Memory B cell (primary cell): ENCODE measurements around the gene C2CD3.

Experiments
- ATAC-seq: fragments of 150-1000 bp; cut with Tn5 transposase; 2 replicates; pipeline ENCODE4 v1.10.0; 2021; ENCODE audit warnings: low read depth, mild to moderate bottlenecking, moderate library complexity
- DNase-seq, 2 donors: peaks; one replicate each; pipeline ENCODE4 v3.0.0; 2022; ENCODE audit warnings: low spot score in 2 of 2
- H3K27ac Mint-ChIP-seq: one replicate; pipeline ENCODE4 v1.8.0; 2022; ENCODE audit warnings: mild to moderate bottlenecking, moderate library complexity, mixed read lengths
- H3K27me3 Mint-ChIP-seq: one replicate; pipeline ENCODE4 v1.8.0; 2022; ENCODE audit warnings: mixed read lengths
- H3K36me3 Mint-ChIP-seq: one replicate; pipeline ENCODE4 v1.8.0; 2022; ENCODE audit warnings: mild to moderate bottlenecking, mixed read lengths
- H3K4me1 Mint-ChIP-seq: one replicate; pipeline ENCODE4 v1.8.0; 2022; ENCODE audit warnings: mixed read lengths
- H3K4me3 Mint-ChIP-seq: one replicate; pipeline ENCODE4 v1.8.0; 2022; ENCODE audit warnings: mild to moderate bottlenecking, moderate library complexity, mixed read lengths
- H3K9me3 Mint-ChIP-seq: one replicate; pipeline ENCODE4 v1.8.0; 2022; ENCODE audit warnings: mixed read lengths

Gene C2CD3

GRCh38 chr11:74182635-74183034 lies 11.8 kb upstream of the C2CD3 start:
- H3K36me3 Mint-ChIP-seq, result peaks cover 14% of the 10 kb centered on the region
- ATAC-seq (no peak), DNase-seq (no peak)
- H3K4me1 Mint-ChIP-seq, result peaks cover 12% of the 10 kb centered on the region
- no peak overlapping the region for H3K4me3 Mint-ChIP-seq
- H3K27ac Mint-ChIP-seq, result no peak overlapping the region
- no peaks in the 10 kb centered on the region for H3K9me3 Mint-ChIP-seq
- H3K27me3 Mint-ChIP-seq, result no peaks in the 10 kb centered on the region

DNA sequence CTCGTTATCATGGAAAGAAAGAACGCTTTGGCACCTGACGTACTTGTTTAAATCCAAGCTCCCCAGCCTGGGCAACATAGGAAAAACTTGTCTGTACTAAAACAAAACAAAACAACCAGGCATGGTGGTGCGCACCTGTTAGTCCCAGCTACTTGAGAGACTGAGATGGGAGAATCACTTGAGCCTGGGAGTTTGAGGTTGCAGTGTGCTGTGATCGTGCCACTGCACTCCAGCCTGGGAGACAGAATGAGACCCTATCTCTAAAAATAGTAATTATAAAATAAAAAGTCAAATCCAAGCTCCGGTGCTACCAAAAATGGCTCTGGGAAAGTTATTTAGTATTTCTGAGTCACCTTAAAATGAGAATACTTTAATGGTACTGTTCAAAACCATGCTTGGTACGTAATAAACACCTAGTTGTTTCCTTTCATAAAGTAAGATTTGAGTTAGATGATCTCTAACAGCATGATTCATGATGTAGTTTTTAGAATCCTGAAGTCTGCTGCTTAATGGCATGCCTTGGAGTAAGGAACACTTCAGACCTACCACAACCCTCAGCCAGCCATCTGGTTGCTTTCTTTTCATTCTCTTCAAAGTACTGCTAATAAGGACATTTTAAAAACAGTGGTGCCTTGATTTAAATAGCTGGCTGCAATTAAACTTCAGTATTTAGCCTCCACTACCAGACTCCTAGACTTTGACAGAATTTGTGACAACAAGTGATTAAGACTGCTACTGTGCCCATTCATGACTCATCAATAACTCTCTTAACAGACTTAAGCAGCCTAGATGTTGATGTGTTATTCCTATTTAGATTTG lies 8.6 kb upstream of the C2CD3 start:
- Mint-ChIP-seq H3K4me1 (peaks cover 10% of the 10 kb centered on the region), H3K27me3 (no peaks in the 10 kb centered on the region), H3K27ac (no peak overlapping the region), H3K9me3 (no peaks in the 10 kb centered on the region), H3K4me3 (no peak overlapping the region), H3K36me3 (peaks cover 11% of the 10 kb centered on the region)
- ATAC-seq, result no peak
- DNase-seq, result no peak

GRCh38 chr11:74175920-74176319 lies 5.1 kb upstream of the C2CD3 start:
- DNase-seq, result no peak
- Mint-ChIP-seq H3K4me1 (peaks cover 8% of the 10 kb centered on the region), H3K27me3 (no peaks in the 10 kb centered on the region), H3K36me3 (peaks cover 6% of the 10 kb centered on the region), H3K4me3 (no peak overlapping the region), H3K27ac (no peak overlapping the region), H3K9me3 (no peaks in the 10 kb centered on the region)
- no peak for ATAC-seq

GRCh38 chr11:74171997-74172396 lies 1.2 kb upstream of the C2CD3 start:
- no peaks in the 10 kb centered on the region for H3K9me3 Mint-ChIP-seq
- H3K4me1 Mint-ChIP-seq, result peaks cover 5% of the 10 kb centered on the region
- ATAC-seq, result no peak
- no peaks in the 10 kb centered on the region for H3K27me3 Mint-ChIP-seq
- no peak overlapping the region for H3K27ac Mint-ChIP-seq
- DNase-seq, result no peak
- H3K4me3 Mint-ChIP-seq, result no peak overlapping the region
- H3K36me3 Mint-ChIP-seq, result peaks cover 2% of the 10 kb centered on the region

DNA sequence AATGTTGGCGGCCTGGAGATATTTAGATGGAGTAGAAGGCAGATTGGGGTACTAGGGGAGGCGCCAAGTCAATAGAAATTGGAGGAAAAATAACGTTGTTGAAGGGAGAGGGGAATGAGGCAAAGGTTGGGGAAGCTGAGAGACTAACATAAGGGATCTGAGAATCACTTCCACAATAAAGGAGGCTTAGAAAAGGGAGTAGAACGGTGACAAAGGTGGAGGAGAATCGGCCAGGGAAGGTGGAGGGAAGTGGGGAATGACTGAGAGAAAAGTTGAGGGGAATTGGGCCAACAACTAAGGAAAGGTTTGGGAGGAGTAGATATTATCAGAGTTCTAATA lies 797 bp upstream of the C2CD3 start:
- no peaks in the 10 kb centered on the region for H3K9me3 Mint-ChIP-seq
- peaks cover 5% of the 10 kb centered on the region for H3K4me1 Mint-ChIP-seq
- peaks cover 5% of the 10 kb centered on the region for H3K36me3 Mint-ChIP-seq
- DNase-seq (no peak), ATAC-seq (no peak)
- H3K27me3 Mint-ChIP-seq, result no peaks in the 10 kb centered on the region
- H3K27ac Mint-ChIP-seq, result no peak overlapping the region
- no peak overlapping the region for H3K4me3 Mint-ChIP-seq

- H3K27me3 Mint-ChIP-seq, result no peaks in the 10 kb centered on the region
- H3K4me1 Mint-ChIP-seq, result peaks cover 5% of the 10 kb centered on the region
- H3K4me3 Mint-ChIP-seq, result no peak overlapping the region
- H3K9me3 Mint-ChIP-seq, result no peaks in the 10 kb centered on the region
- ATAC-seq (no peak), DNase-seq (no peak)
- H3K27ac Mint-ChIP-seq, result no peak overlapping the region
- H3K36me3 Mint-ChIP-seq, result peaks cover 7% of the 10 kb centered on the region
Observed at GRCh38 chr11:74169738-74170458, 904 bp downstream of the C2CD3 start.

DNA sequence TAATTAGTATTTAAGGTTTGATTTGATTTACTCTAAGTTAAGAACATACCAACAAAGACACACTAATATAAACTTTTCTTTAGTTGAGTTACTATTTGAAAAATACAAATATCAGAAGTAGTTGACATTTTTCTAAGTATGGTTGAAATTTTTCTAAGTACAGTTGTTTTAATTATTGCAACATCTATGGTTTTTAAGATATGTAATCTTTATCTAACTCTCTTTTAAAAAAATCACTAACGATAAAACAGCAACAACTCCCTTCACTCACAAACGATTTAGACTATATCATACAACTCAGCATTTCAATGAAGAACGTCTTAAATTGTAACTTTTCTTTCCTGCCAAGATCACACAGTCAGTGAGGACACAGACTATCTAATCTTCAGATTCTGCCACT lies 2.0 kb downstream of the C2CD3 start:
- Mint-ChIP-seq H3K4me3 (no peak overlapping the region), H3K4me1 (peaks cover 2% of the 10 kb centered on the region), H3K27me3 (no peaks in the 10 kb centered on the region), H3K36me3 (peaks cover 14% of the 10 kb centered on the region), H3K27ac (no peak overlapping the region), H3K9me3 (no peaks in the 10 kb centered on the region)
- ATAC-seq (no peak), DNase-seq (no peak)

- Mint-ChIP-seq H3K9me3 (no peaks in the 10 kb centered on the region), H3K27me3 (no peaks in the 10 kb centered on the region), H3K27ac (no peak overlapping the region), H3K36me3 (peaks cover 30% of the 10 kb centered on the region), H3K4me3 (no peak overlapping the region), H3K4me1 (peaks cover 17% of the 10 kb centered on the region)
- no peak for DNase-seq
- no peak for ATAC-seq
Observed at GRCh38 chr11:74162681-74163467, 7.9 kb downstream of the C2CD3 start.

DNA sequence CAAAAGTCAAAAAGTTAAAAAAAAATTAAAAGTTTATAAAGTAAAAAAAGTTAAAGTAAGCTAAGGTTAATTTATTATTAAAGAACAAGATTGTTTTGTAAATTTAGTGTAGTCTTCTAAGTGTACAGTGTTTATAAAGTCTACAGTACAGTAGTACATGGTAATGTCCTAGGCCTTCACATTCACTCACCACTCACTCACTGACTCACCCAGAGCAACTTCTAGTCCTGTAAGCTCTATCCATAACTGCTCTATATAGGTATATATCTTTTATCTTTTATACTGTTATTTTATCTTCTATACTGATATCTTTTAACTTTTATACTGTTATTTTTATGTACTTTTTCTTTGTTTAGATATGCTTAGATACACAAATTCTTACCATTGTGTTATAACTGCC lies 11.2 kb downstream of the C2CD3 start:
- Mint-ChIP-seq H3K9me3 (no peaks in the 10 kb centered on the region), H3K4me3 (no peak overlapping the region), H3K27ac (no peak overlapping the region), H3K27me3 (no peaks in the 10 kb centered on the region), H3K36me3 (peaks cover 27% of the 10 kb centered on the region), H3K4me1 (peaks cover 19% of the 10 kb centered on the region)
- ATAC-seq, result no peak
- DNase-seq, result no peak

DNA sequence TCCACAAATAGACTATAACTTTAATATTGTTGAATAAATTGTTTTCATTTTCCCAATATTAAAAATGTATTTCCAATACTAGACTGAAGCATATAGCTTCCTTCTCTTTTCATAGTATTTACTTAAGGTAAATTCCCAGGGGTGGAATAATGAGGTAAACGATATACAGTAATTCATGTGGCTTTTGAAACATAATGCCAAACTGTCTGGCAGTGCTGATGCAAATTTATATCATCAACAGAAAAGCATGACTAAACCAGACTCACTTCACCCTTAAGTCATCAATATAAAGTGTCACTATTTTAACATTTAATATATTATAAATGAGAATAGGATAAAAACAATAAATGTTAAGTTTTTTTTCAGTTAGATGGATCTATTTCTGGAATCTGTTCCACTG lies 13.6 kb downstream of the C2CD3 start:
- Mint-ChIP-seq H3K4me1 (peaks cover 14% of the 10 kb centered on the region), H3K36me3 (peaks cover 27% of the 10 kb centered on the region), H3K4me3 (no peak overlapping the region), H3K27me3 (no peaks in the 10 kb centered on the region), H3K27ac (no peak overlapping the region), H3K9me3 (peaks cover 4% of the 10 kb centered on the region)
- ATAC-seq, result no peak
- DNase-seq, result no peak

DNA sequence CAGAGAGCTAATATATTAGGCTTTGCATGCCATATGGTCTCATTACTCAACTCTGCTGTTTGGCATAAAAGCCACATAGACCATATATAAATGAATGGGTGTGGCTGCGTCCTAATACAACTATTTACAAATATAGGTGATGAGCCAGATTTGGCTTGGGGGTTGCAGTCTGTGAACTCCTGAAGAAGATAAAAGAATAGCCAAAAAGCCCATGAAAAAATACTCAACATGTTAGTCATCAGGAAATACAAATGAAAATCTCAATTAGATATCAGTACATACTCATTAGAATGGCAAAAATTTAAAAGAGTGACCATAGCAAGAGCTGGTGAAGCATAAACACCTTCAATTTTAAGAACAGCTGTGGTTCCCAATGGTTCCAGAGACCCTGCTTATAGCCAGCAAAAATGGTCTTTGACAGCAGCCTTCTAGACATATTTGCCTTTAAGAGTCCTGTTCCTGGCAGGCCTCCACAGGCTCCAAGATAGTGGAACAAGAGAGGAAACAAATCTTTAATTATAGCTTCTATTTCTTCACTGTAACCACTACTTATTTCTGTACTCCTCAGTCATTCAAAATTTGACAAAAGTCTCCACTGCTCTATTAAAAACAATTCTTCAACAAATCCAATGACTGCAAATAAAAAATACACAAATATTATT lies 16.1 kb downstream of the C2CD3 start:
- no peak for DNase-seq
- no peak overlapping the region for H3K4me3 Mint-ChIP-seq
- H3K4me1 Mint-ChIP-seq, result peaks cover 8% of the 10 kb centered on the region
- no peak overlapping the region for H3K27ac Mint-ChIP-seq
- no peaks in the 10 kb centered on the region for H3K27me3 Mint-ChIP-seq
- ATAC-seq, result no peak
- peaks cover 21% of the 10 kb centered on the region for H3K36me3 Mint-ChIP-seq
- H3K9me3 Mint-ChIP-seq, result peaks cover 4% of the 10 kb centered on the region

- no peak overlapping the region for H3K4me3 Mint-ChIP-seq
- H3K27me3 Mint-ChIP-seq, result no peaks in the 10 kb centered on the region
- H3K36me3 Mint-ChIP-seq, result peaks cover 27% of the 10 kb centered on the region
- H3K9me3 Mint-ChIP-seq, result peaks cover 4% of the 10 kb centered on the region
- no peak overlapping the region for H3K27ac Mint-ChIP-seq
- no peak for DNase-seq
- peaks cover 10% of the 10 kb centered on the region for H3K4me1 Mint-ChIP-seq
- ATAC-seq, result no peak
Observed at GRCh38 chr11:74153224-74153623, 17.6 kb downstream of the C2CD3 start.

DNA sequence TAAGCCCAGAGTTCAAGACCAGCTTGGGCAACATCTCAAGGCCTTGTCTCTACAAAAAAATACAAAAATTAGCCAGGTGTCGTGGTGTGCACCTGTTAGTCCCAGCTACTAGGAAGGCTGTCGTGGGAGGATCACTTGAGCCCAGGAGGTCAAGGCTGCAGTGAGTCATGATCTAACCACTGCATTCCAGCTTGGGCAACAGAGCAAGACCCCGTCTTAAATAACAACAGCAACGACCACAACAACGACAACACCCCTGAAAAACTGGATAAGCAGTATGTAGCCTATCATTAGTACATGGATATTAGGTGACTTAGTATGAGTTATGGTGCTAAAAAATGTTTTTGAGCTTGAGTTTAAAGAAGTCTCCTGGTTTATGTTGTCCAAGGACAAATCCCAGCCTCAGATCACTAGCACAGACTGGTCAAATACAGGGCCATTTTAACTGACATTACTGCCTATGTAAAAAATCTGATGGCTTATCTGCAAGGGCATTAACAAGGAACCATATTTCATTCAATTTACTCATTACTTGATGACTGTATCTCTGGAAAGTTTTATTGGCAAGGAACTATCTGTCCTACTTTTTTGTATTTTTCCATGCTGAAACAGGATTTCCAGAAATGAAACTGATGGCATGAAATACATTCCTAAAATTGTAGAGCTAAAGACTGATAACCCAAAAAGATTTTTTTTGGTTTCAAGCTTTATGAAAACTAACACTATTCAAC lies 23.4 kb downstream of the C2CD3 start:
- no peak overlapping the region for H3K27ac Mint-ChIP-seq
- DNase-seq, result no peak
- no peaks in the 10 kb centered on the region for H3K27me3 Mint-ChIP-seq
- H3K4me1 Mint-ChIP-seq, result peaks cover 4% of the 10 kb centered on the region
- peaks cover 16% of the 10 kb centered on the region for H3K36me3 Mint-ChIP-seq
- ATAC-seq, result no peak
- no peak overlapping the region for H3K4me3 Mint-ChIP-seq
- H3K9me3 Mint-ChIP-seq, result no peaks in the 10 kb centered on the region
